MM.1S (cell line): ENCODE results near the gene CCDC17.

Experiments
- DNase-seq: peaks from one replicate; pipeline ENCODE4 v3.0.0-alpha.2; 2015
- H2AFZ ChIP-seq: fragments of 300-600 bp; sonication (generic); 2 replicates; pipeline ENCODE4 v1.6.0; 2016; ENCODE audit warnings: antibody characterized with exemption, low read length
- H3F3A ChIP-seq: fragments of 300-600 bp; sonication (generic); 2 replicates; pipeline ENCODE4 v1.6.1; 2016; ENCODE audit warnings: mild to moderate bottlenecking, antibody characterized with exemption, low read length, moderate library complexity, mixed read lengths; ENCODE audit not compliant: insufficient read depth
- H3K27ac ChIP-seq: fragments of 300-600 bp; sonication (generic); 2 replicates; pipeline ENCODE4 v1.5.1; 2016; ENCODE audit warnings: mild to moderate bottlenecking, low read length
- H3K27me3 ChIP-seq: fragments of 300-600 bp; sonication (generic); replicated peaks from 2 replicates; pipeline ENCODE4 v1.6.0; 2016; ENCODE audit warnings: low read length; ENCODE audit not compliant: insufficient read depth
- H3K36me3 ChIP-seq: fragments of 300-600 bp; sonication (generic); replicated peaks from 2 replicates; pipeline ENCODE4 v1.6.1; 2016; ENCODE audit warnings: mild to moderate bottlenecking, low read length, mixed read lengths; ENCODE audit not compliant: insufficient read depth
- H3K4me1 ChIP-seq: fragments of 300-600 bp; sonication (generic); 2 replicates; pipeline ENCODE4 v1.6.1; 2016; ENCODE audit warnings: low read length, mixed read lengths
- H3K4me2 ChIP-seq: fragments of 300-600 bp; sonication (generic); 2 replicates; pipeline ENCODE4 v1.6.0; 2016; ENCODE audit warnings: low read depth, low read length
- H3K4me3 ChIP-seq: fragments of 300-600 bp; sonication (generic); 2 replicates; pipeline ENCODE4 v1.5.1; 2016; ENCODE audit warnings: low read length, mixed read lengths
- H3K79me2 ChIP-seq: fragments of 300-600 bp; sonication (generic); 2 replicates; pipeline ENCODE4 v1.6.1; 2016; ENCODE audit warnings: mixed run types, low read length, mixed read lengths
- H3K9ac ChIP-seq: fragments of 300-600 bp; sonication (generic); 2 replicates; pipeline ENCODE4 v1.6.1; 2016; ENCODE audit warnings: low read length, mixed read lengths
- H3K9me2 ChIP-seq: fragments of 300-600 bp; sonication (generic); replicated peaks from 2 replicates; pipeline ENCODE4 v1.6.1; 2016; ENCODE audit warnings: mild to moderate bottlenecking, low read length, mixed read lengths; ENCODE audit not compliant: insufficient read depth
- H3K9me3 ChIP-seq: fragments of 300-600 bp; sonication (generic); replicated peaks from 2 replicates; pipeline ENCODE4 v1.6.1; 2016; ENCODE audit warnings: mild to moderate bottlenecking, low read length, mixed read lengths; ENCODE audit not compliant: insufficient read depth
- H4K20me1 ChIP-seq: fragments of 300-600 bp; sonication (generic); 2 replicates; pipeline ENCODE4 v1.6.1; 2016; ENCODE audit warnings: mild to moderate bottlenecking, low read length, moderate library complexity, mixed read lengths; ENCODE audit not compliant: insufficient read depth
- EZH2 ChIP-seq: fragments of 300-600 bp; sonication (generic); optimal IDR thresholded peaks from 2 replicates; pipeline ENCODE3; 2017; ENCODE audit warnings: low read depth, mild to moderate bottlenecking, antibody characterized with exemption, low read length, mixed read lengths
- EZH2phosphoT487 ChIP-seq: fragments of 300-600 bp; sonication (generic); IDR thresholded peaks from 2 replicates; pipeline ENCODE4 v1.6.1; 2018; ENCODE audit warnings: antibody characterized with exemption, low read length
- TF ChIP-seq, protein P1 (sequence below): fragments of 300-600 bp; sonication (generic); IDR thresholded peaks from 2 replicates; pipeline ENCODE4 v1.5.1; 2016; ENCODE audit warnings: antibody characterized with exemption, low read length, mixed read lengths

Gene CCDC17

DNA sequence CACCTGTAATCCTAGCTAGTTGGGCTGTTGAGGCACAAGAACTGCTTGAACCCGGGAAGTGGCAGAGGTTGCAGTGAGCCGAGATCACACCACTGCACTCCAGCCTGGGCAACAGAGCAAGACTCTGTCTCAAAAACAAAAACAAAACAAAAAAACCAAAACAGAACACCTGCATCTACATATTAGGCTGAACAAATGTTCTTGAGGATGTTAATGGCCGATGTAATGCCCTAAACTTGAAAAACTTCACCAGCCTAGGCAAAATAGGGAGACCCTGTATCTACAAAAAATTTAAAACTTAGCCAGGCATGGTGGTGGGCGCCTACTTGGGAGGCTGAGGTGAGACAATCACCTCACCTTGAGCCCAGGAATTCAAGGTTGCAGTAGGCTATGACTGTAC lies 44.7 kb upstream of the CCDC17 start:
- DNase-seq, result no peak
- H3K4me2 ChIP-seq, result no peak overlapping the region
- TF ChIP-seq EZH2phosphoT487, result no peak
- no peak for TF ChIP-seq EZH2
- TF ChIP-seq, protein P1, sequence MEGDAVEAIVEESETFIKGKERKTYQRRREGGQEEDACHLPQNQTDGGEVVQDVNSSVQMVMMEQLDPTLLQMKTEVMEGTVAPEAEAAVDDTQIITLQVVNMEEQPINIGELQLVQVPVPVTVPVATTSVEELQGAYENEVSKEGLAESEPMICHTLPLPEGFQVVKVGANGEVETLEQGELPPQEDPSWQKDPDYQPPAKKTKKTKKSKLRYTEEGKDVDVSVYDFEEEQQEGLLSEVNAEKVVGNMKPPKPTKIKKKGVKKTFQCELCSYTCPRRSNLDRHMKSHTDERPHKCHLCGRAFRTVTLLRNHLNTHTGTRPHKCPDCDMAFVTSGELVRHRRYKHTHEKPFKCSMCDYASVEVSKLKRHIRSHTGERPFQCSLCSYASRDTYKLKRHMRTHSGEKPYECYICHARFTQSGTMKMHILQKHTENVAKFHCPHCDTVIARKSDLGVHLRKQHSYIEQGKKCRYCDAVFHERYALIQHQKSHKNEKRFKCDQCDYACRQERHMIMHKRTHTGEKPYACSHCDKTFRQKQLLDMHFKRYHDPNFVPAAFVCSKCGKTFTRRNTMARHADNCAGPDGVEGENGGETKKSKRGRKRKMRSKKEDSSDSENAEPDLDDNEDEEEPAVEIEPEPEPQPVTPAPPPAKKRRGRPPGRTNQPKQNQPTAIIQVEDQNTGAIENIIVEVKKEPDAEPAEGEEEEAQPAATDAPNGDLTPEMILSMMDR, result no peak
- H2AFZ ChIP-seq, result no peak overlapping the region
- no peaks in the 10 kb centered on the region for H3K9me2 ChIP-seq
- no peaks in the 10 kb centered on the region for H3F3A ChIP-seq
- no peak overlapping the region for H3K4me3 ChIP-seq
- peaks cover 99% of the 10 kb centered on the region for H3K79me2 ChIP-seq
- no peaks in the 10 kb centered on the region for H3K9me3 ChIP-seq
- no peaks in the 10 kb centered on the region for H3K4me1 ChIP-seq
- H3K27me3 ChIP-seq, result no peaks in the 10 kb centered on the region
- peaks cover 6% of the 10 kb centered on the region; the same call in 1 of the 2 replicates for H4K20me1 ChIP-seq
- H3K27ac ChIP-seq, result no peak overlapping the region
- H3K9ac ChIP-seq, result no peak overlapping the region
- no peaks in the 10 kb centered on the region for H3K36me3 ChIP-seq

DNA sequence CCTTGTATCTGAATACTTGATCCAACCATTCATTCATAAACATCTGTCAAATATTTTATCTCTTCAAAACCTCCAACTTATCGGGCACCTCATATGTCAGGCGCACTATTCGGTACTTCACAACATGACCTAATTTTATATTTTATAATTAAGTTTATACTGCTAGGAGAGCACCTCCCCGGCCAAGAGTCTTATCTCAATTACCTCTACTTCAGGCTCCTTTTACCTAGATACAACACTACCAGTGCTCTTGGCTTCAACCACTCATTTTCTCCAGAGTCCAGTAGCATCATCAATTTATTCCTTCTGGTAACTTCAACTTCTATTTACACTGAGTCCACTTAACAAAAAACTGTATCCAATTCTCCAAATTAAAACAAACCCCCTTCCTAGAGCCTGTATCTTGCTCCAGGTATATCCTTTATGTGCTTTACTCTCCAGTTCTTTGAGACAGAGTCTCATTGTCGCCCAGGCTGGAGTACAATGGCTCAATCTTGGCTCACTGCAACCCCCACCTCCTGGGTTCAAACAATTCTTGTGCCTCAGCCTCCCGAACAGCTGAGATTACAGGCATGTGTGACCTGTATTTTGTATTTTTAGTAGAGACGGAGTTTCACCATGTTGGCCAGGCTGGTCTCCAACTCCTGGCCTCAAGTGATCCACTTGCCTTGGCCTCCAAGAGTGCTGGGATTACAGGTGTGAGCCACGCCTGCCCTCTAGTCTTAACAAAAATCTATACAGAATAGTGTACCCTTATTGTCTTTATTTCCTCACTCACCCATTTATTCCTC lies 43.7 kb upstream of the CCDC17 start:
- no peak overlapping the region for H3K4me2 ChIP-seq
- no peaks in the 10 kb centered on the region for H3K9me2 ChIP-seq
- H3K4me3 ChIP-seq, result no peak overlapping the region
- H4K20me1 ChIP-seq, result peaks cover 10% of the 10 kb centered on the region; the same call in 1 of the 2 replicates
- DNase-seq, result no peak
- no peak overlapping the region for H2AFZ ChIP-seq
- H3K27me3 ChIP-seq, result no peaks in the 10 kb centered on the region
- H3K79me2 ChIP-seq, result peaks cover 99% of the 10 kb centered on the region
- H3F3A ChIP-seq, result no peaks in the 10 kb centered on the region
- H3K9me3 ChIP-seq, result no peaks in the 10 kb centered on the region
- TF ChIP-seq EZH2, result no peak
- TF ChIP-seq, protein P1, result no peak
- no peak for TF ChIP-seq EZH2phosphoT487
- no peaks in the 10 kb centered on the region for H3K36me3 ChIP-seq
- H3K27ac ChIP-seq, result no peak overlapping the region
- H3K9ac ChIP-seq, result no peak overlapping the region
- no peaks in the 10 kb centered on the region for H3K4me1 ChIP-seq

DNA sequence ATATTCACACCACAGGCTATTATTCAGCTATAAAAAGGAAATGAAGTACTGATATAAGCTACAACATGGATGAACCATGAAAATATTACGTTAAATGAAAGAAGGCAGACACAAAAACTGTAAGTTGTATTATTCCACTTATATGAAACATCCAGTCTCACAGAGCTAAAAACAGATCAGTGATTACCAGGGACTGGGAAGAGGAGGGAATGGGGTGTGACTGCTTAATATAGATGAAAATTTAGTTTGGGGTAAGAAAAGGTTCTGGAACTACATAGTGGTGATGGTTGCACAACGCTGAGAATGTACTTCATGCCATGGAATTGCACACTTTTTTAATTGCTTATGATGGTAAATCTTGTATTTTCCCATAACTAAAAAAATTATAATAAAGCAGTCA lies 43.0 kb upstream of the CCDC17 start:
- no peak for DNase-seq
- TF ChIP-seq EZH2 (no peak), EZH2phosphoT487 (no peak)
- TF ChIP-seq, protein P1, result no peak
- H3K36me3 ChIP-seq, result no peaks in the 10 kb centered on the region
- no peak overlapping the region for H2AFZ ChIP-seq
- H3K4me1 ChIP-seq, result no peaks in the 10 kb centered on the region
- no peaks in the 10 kb centered on the region for H3K9me2 ChIP-seq
- H3K27me3 ChIP-seq, result no peaks in the 10 kb centered on the region
- no peak overlapping the region for H3K27ac ChIP-seq
- peaks cover 13% of the 10 kb centered on the region; the same call in 1 of the 2 replicates for H4K20me1 ChIP-seq
- H3K79me2 ChIP-seq, result peaks cover 99% of the 10 kb centered on the region
- H3F3A ChIP-seq, result no peaks in the 10 kb centered on the region
- no peak overlapping the region for H3K4me2 ChIP-seq
- H3K9me3 ChIP-seq, result no peaks in the 10 kb centered on the region
- H3K9ac ChIP-seq, result no peak overlapping the region
- no peak overlapping the region for H3K4me3 ChIP-seq
